HL-60 (cell line): ENCODE measurements around the gene TJP2.
A peak's percentile ranks its signal among the peaks of the same experiment; 100 is the strongest.

Experiments used
- DNase-seq, 2 experiments: peaks; one replicate each; pipeline ENCODE4 v3.0.0-alpha.2; 2010 to 2020; ENCODE audit warnings: low read depth in 1 of 2, low spot score in 1 of 2
- H3K27ac ChIP-seq: fragments of 250-450 bp; sonication (Bioruptor Pico); replicated peaks from 2 replicates; pipeline ENCODE4 v1.5.1; 2020; ENCODE audit warnings: mild to moderate bottlenecking, moderate library complexity
- H3K27me3 ChIP-seq: fragments of 250-450 bp; sonication (Bioruptor Pico); 2 replicates; pipeline ENCODE4 v1.5.1; 2021; ENCODE audit warnings: mild to moderate bottlenecking, moderate library complexity; ENCODE audit not compliant: insufficient read depth, poor library complexity, severe bottlenecking
- H3K4me3 ChIP-seq: replicated peaks from 2 replicates; pipeline ENCODE4 v1.5.1; 2011; ENCODE audit warnings: mild to moderate bottlenecking, control low read depth, low read length; ENCODE audit not compliant: insufficient read depth
- CTCF ChIP-seq: IDR thresholded peaks from one replicate; pipeline ENCODE4 v1.5.1; 2011; ENCODE audit warnings: low read length, control low read depth, inconsistent platforms; ENCODE audit not compliant: insufficient read depth
- GABPA ChIP-seq: IDR thresholded peaks from 2 replicates; pipeline ENCODE4 v1.6.1; 2012; ENCODE audit warnings: low read depth
- POLR2AphosphoS5 ChIP-seq: IDR thresholded peaks from 2 replicates; pipeline ENCODE4 v1.6.1; 2012; ENCODE audit warnings: low read depth
- REST ChIP-seq: IDR thresholded peaks from 2 replicates; pipeline ENCODE4 v1.6.1; 2012; ENCODE audit warnings: low read depth; ENCODE audit not compliant: insufficient replicate concordance
- SPI1 ChIP-seq: IDR thresholded peaks from 2 replicates; pipeline ENCODE4 v1.6.1; 2012; ENCODE audit warnings: low read depth, mild to moderate bottlenecking, borderline replicate concordance

Gene TJP2

GRCh38 chr9:69174616-69175463 is 763 bp downstream of the TJP2 start:
- DNase-seq: peak in 1 of 2 experiments; percentile 25
- H3K27ac ChIP-seq: peak overlapping the region; percentile 67
- no peak for TF ChIP-seq CTCF
- no peaks in the 10 kb centered on the region for H3K27me3 ChIP-seq
- peak overlapping the region; percentile 75 for H3K4me3 ChIP-seq

- Histone ChIP-seq H3K27ac (no peak overlapping the region), H3K4me3 (peak overlapping the region; percentile 75), H3K27me3 (no peaks in the 10 kb centered on the region)
- TF ChIP-seq CTCF (no peak), POLR2AphosphoS5 (no peak), REST (no peak), GABPA (no peak), SPI1 (no peak)
- peak in 1 of 2 experiments; percentile 52 for DNase-seq
Measured at GRCh38 chr9:69175486-69175885, 1.4 kb downstream of the TJP2 start.

- no peak overlapping the region for H3K4me3 ChIP-seq
- no peak for TF ChIP-seq POLR2AphosphoS5
- no peak for TF ChIP-seq GABPA
- TF ChIP-seq SPI1: no peak
- TF ChIP-seq REST: no peak
- TF ChIP-seq CTCF: no peak
- H3K27ac ChIP-seq: no peak overlapping the region
- DNase-seq: no peak
- H3K27me3 ChIP-seq: no peaks in the 10 kb centered on the region
Measured at GRCh38 chr9:69176471-69177171, 2.5 kb downstream of the TJP2 start.
